Muscle layer of colon (tissue), 2 donors: Measurements from ENCODE around the gene ITGAL.

Experiments
- H3K27ac ChIP-seq: one replicate; pipeline ENCODE4 v1.7.0; 2013; ENCODE audit warnings: low read depth, mild to moderate bottlenecking, low read length, moderate library complexity
- H3K27me3 ChIP-seq, 2 donors: one replicate each; pipeline ENCODE4 v1.7.0; 2013; ENCODE audit warnings: low read length in 2 of 2, mild to moderate bottlenecking in 2 of 2; ENCODE audit not compliant: insufficient read depth in 2 of 2, control insufficient read depth in 1 of 2
- H3K36me3 ChIP-seq: one replicate; pipeline ENCODE4 v1.7.0; 2013; ENCODE audit warnings: mild to moderate bottlenecking, low read length; ENCODE audit not compliant: insufficient read depth
- H3K4me1 ChIP-seq: one replicate; pipeline ENCODE4 v1.7.0; 2013; ENCODE audit warnings: mild to moderate bottlenecking, low read length; ENCODE audit not compliant: insufficient read depth
- H3K4me3 ChIP-seq, 2 donors: one replicate each; pipeline ENCODE4 v1.7.0; 2013; ENCODE audit warnings: low read length in 2 of 2, low read depth in 1 of 2, mild to moderate bottlenecking in 1 of 2, moderate library complexity in 1 of 2
- H3K9ac ChIP-seq: one replicate; pipeline ENCODE4 v1.7.0; 2013; ENCODE audit warnings: low read length
- H3K9me3 ChIP-seq: one replicate; pipeline ENCODE4 v1.7.0; 2013; ENCODE audit warnings: mild to moderate bottlenecking, low read length
- donor health status: abdominal sarcoma.
- donor health status: Adenocarcinoma of cecum.

ITGAL gene

DNA sequence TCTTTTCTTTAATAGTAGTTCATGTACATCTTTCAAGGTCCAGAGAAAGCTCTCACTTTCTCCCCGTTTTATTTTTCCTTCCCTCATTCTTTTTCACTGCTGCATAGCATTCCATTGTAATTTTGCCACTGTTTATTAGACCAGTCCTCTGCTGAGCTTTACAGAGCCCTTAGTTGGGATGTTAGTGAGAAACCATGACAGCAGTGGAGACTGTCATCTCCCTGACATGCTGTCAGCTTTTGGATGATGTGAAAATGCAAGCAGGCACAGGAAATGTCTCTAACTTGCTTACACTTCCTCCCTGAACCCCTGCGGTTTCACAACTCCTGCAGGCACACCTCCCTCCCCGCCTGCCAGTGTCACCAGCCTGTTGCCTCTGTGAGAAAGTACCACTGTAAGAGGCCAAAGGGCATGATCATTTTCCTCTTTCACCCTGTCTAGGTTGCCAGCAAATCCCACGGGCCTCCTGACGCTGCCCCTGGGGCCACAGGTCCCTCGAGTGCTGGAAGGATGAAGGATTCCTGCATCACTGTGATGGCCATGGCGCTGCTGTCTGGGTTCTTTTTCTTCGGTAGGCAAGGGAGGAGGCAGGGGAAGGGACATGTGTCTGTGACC, at the start of gene ITGAL:
Gene ITGAL, plus strand, starts transcription at position 415 of the 615 bp plus-strand sequence. Its CDS starts 96 bp downstream, at position 511.
- Histone ChIP-seq H3K36me3 (no peaks in the 10 kb centered on the region), H3K9me3 (no peaks in the 10 kb centered on the region), H3K4me3 (no peak within 1 kb of the TSS), H3K9ac (no peak within 1 kb of the TSS), H3K27ac (no peak within 1 kb of the TSS), H3K4me1 (no peaks in the 10 kb centered on the region), H3K27me3 (peaks cover 0 to 12% of the 10 kb centered on the region in 2 donors)

DNA sequence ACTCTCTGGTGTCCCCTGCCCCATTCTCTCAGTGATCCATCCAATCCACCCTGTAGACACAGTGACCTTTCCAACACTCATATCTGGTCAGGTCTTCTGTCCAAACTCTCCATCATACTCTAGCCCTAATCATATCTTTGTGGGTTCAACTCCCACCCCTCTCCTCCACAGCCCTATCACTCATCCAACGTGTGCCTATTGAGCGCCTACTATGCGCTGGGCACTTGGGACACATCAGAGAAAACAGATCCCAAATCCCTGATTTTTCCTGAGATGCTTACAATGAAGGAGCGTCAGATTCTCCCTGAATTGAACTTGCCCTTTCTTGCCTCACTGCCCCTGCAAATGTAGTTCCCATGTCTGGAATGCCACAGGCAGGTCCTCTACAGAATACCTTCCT, 44.5 kb upstream of the ITGAL start:
- H3K4me3 ChIP-seq = no peak overlapping the region
- no peak overlapping the region for H3K27ac ChIP-seq
- no peaks in the 10 kb centered on the region for H3K9me3 ChIP-seq
- H3K9ac ChIP-seq = no peak overlapping the region
- H3K36me3 ChIP-seq = peaks cover 24% of the 10 kb centered on the region
- H3K27me3 ChIP-seq = no peaks in the 10 kb centered on the region
- peaks cover 19% of the 10 kb centered on the region for H3K4me1 ChIP-seq

DNA sequence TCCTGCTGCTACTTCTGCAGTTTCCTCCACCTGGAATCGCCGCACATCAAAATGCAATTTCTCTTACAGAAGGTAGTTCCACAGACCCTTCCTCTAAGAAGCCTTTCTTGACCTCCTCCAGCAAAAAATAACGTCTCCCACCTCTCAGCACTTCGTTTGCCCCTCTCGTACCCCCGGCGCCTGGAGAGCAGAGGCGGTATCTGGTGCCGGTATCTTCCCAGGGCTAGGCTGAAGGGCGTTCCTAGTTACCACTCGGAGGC, 43.2 kb upstream of the ITGAL start:
- peaks cover 19% of the 10 kb centered on the region for H3K4me1 ChIP-seq
- peaks cover 11% of the 10 kb centered on the region for H3K36me3 ChIP-seq
- H3K4me3 ChIP-seq = peak overlapping the region; percentile 77 to 85
- H3K9ac ChIP-seq = peak overlapping the region; percentile 60
- H3K27me3 ChIP-seq = no peaks in the 10 kb centered on the region
- peak overlapping the region; percentile 76 for H3K27ac ChIP-seq
- H3K9me3 ChIP-seq = no peaks in the 10 kb centered on the region

DNA sequence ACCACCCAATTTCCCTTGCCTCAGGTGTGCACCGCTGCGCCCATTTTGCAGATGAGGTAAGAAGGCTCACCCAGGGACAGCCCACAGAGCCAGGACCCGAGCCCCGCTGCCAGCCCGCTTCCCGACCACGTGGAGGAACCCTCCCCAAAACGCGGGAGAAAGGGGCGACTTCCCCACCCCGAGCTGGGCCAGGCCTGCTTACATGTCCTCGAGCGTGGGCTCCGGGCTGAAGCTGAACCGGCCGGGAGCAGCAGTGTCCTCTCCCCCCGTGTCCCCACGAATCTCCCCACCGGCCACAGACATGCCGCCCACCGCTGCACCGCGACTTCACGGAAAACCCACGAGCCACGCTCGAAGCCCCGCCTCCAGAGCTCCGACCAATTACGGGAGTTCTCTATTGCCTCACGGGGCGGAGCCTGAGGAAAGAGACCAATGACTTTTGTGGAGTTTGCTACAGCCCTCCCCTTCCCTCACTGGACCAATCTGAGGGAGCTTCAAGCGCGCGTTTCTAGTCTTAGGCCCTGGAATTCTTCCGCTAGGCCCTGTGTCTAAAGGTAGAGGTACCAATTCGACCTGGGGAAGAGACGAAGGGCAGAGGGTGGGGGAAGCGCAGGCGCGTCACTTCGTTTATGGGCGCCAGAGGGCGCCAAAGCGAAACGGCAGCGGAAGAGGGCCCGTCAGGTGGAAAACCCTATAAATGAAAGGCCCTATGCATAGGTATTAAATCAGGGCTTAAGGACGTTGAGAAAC, 42.7 kb upstream of the ITGAL start, which contains the start of gene DCTPP1:
Gene DCTPP1, minus strand, starts transcription at position 353 of the 750 bp plus-strand sequence. Its CDS starts 50 bp downstream, at position 303.
- Histone ChIP-seq H3K9me3 (no peaks in the 10 kb centered on the region), H3K27ac (peak within 1 kb of the TSS; percentile 76), H3K9ac (peak within 1 kb of the TSS; percentile 60), H3K27me3 (no peaks in the 10 kb centered on the region), H3K4me3 (peak within 1 kb of the TSS; percentile 77 to 85), H3K4me1 (peaks cover 19% of the 10 kb centered on the region), H3K36me3 (peaks cover 9% of the 10 kb centered on the region)

DNA sequence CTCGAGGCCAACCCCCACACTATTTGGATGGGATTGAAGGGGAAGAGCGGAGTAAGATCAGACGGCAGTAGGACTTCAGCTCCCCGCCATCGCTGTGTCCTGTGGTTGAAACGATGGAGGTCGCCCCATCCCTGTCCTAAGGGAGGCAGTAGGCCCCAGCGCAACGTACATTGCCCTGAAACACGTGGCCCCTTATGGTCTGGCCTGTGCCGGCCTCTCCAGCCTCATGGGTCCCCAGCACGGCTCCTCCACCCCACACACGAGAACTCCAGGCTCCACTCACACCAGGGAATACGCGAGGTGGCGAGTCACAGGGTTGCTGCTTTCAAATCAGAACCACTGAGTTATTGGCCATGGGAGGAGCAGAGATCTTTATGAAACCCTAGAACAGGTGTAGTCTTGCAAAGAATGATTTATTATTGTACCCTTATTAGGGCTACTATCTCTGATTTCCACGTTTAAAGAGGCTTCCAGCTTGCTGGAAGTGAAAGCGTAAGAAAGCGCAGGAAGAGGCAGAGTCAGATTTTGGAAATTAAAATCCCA, 42.0 kb upstream of the ITGAL start:
- peaks cover 9% of the 10 kb centered on the region for H3K36me3 ChIP-seq

DNA sequence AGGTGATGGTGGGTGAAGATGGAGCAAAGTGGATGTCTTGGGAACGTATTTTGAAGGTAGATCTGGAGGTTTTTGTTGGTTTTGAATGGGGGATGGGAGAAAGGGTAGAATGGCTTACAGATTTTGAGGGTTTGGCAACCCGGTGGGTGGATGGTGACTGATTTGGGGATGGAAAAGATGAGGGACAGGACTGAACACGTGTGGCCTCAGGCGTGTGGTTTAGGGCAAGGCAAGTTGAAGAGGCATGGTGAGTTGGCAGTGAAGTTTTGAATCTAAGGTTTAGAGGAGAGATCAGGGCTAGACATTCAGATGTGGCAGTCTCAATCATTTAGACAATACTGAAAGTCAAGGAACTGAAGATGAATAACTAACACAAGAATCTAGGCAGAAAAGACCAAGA, 37.7 kb upstream of the ITGAL start:
- no peak overlapping the region for H3K4me3 ChIP-seq
- H3K36me3 ChIP-seq = no peaks in the 10 kb centered on the region
- H3K9me3 ChIP-seq = no peaks in the 10 kb centered on the region
- peaks cover 8% of the 10 kb centered on the region for H3K4me1 ChIP-seq
- no peak overlapping the region for H3K27ac ChIP-seq
- H3K9ac ChIP-seq = no peak overlapping the region
- H3K27me3 ChIP-seq = no peaks in the 10 kb centered on the region

More for the DNA sequence above, 42.0 kb upstream of the ITGAL start:
- H3K27ac ChIP-seq = peak overlapping the region; percentile 76
- H3K4me3 ChIP-seq = peak overlapping the region; percentile 77 to 85
- H3K9ac ChIP-seq = no peak overlapping the region
- peaks cover 19% of the 10 kb centered on the region for H3K4me1 ChIP-seq
- no peaks in the 10 kb centered on the region for H3K9me3 ChIP-seq
- no peaks in the 10 kb centered on the region for H3K27me3 ChIP-seq

DNA sequence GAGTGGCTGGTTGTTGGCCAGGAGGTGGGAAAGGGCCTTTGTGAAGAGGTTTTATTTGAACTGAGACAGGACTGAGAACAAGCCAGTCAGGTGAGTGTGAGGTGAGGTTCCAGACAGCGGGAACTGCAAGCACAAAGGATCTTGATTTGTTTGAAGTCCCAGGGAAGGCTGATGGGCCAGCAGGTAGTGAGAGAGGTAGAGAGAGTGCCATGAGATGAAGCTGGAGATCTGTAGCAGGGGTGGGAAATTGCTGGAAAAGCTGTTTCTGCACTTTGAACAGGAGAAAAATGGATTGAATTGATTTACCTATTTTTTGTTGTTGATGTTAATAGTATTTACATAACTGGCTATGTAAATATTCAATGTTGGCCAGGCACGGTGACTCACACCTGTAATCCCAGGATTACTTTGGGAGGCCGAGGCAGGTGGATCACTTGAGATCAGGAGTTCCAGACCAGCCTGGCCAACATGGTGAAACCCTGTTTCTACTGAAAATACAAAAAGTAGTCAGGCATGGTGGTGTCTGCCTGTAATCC, 35.0 kb upstream of the ITGAL start:
- H3K27me3 ChIP-seq = no peaks in the 10 kb centered on the region
- H3K27ac ChIP-seq = no peak overlapping the region
- no peaks in the 10 kb centered on the region for H3K4me1 ChIP-seq
- no peaks in the 10 kb centered on the region for H3K36me3 ChIP-seq
- H3K9ac ChIP-seq = no peak overlapping the region
- no peak overlapping the region for H3K4me3 ChIP-seq
- no peaks in the 10 kb centered on the region for H3K9me3 ChIP-seq

DNA sequence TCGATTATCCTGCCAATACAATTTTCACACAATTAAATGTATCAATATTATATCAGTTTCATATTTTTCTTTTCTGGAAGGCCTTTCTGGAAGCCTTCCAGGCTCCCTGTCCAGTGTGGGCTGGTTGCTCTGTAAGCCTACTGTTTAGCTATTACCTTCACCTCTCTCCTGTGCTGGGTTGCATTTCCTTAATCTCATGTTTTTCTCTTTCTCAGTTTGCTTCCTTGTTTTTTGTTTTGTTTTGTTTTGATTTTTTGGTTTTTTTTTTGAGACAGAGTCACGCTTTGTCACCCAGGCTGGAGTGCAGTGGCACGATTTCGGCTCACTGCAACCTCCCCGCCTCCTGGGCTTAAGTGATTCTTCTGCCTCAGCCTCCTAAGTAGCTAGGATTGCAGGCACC, 33.7 kb upstream of the ITGAL start:
- Histone ChIP-seq H3K9ac (no peak overlapping the region), H3K4me3 (no peak overlapping the region), H3K27me3 (no peaks in the 10 kb centered on the region), H3K4me1 (peaks cover 5% of the 10 kb centered on the region), H3K9me3 (no peaks in the 10 kb centered on the region), H3K27ac (no peak overlapping the region), H3K36me3 (peaks cover 4% of the 10 kb centered on the region)

DNA sequence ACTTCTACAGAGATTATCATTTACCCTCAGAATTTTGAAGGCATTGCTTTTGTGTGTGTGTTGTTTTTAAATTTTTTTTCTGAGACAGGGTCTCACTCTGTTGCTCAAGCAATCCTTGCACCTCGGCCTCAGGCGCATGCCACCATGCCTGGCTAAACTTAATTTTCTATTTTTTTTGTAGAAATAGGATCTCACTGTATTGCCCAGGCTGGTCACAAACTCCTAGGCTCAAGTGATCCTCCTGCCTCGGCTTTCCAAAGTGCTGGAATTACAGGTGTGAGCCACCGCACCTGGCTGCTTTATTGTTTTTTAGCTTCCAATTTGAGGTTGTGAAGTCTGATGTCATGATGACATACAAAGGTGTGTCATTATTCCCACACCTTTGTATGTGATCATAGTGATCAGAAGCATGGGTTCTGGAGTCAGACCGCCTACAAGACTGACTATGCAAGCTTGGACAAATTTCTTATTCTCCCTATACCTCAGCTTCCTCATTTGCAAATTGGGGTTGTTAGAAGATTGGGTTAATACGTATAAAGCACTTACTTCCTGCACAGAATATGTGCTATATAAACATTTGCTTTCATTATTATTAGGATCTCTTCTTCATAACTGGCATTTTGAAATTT, 32.7 kb upstream of the ITGAL start:
- no peaks in the 10 kb centered on the region for H3K27me3 ChIP-seq
- H3K9ac ChIP-seq = no peak overlapping the region
- H3K36me3 ChIP-seq = peaks cover 13% of the 10 kb centered on the region
- no peak overlapping the region for H3K27ac ChIP-seq
- H3K4me3 ChIP-seq = no peak overlapping the region
- H3K9me3 ChIP-seq = no peaks in the 10 kb centered on the region
- peaks cover 15% of the 10 kb centered on the region for H3K4me1 ChIP-seq

DNA sequence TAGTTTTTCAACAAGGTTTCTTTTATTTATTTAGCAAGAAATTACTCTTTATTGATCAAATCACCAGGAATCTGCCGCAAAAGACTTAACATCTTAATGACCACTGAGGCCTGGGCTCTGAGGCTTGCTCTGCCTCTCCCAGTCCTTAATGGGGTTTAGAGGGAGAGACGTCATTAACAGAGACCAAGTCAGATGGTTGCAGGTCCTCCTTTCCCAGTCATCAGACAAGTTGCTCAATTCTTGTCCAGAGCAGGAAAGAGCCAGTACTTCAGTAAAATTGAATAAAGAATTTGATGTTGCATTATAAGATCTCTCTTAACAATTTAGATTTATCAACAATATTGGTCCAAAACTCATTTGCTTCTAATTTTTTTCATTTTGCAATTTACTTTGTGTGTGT, 28.9 kb upstream of the ITGAL start:
- Histone ChIP-seq H3K27ac (no peak overlapping the region), H3K4me3 (no peak overlapping the region), H3K36me3 (peaks cover 13% of the 10 kb centered on the region), H3K27me3 (no peaks in the 10 kb centered on the region), H3K9ac (no peak overlapping the region), H3K9me3 (no peaks in the 10 kb centered on the region), H3K4me1 (peaks cover 23% of the 10 kb centered on the region)
